GM18907 (cell line): ENCODE results near the gene UBE2S.
A peak's percentile ranks its signal among the peaks of the same experiment; 100 is the strongest.
"Not testable (repeated sequence)": the region's sequence is repeated elsewhere in the genome, so short reads cannot be mapped to it uniquely, and the experiment has no call there.

Experiments
- ATAC-seq: cut with Tn5 transposase; IDR thresholded peaks from one replicate; pipeline ENCODE4 v1.9.1; 2021; ENCODE audit warnings: mild to moderate bottlenecking, moderate library complexity; ENCODE audit not compliant: unreplicated experiment

Gene UBE2S

DNA sequence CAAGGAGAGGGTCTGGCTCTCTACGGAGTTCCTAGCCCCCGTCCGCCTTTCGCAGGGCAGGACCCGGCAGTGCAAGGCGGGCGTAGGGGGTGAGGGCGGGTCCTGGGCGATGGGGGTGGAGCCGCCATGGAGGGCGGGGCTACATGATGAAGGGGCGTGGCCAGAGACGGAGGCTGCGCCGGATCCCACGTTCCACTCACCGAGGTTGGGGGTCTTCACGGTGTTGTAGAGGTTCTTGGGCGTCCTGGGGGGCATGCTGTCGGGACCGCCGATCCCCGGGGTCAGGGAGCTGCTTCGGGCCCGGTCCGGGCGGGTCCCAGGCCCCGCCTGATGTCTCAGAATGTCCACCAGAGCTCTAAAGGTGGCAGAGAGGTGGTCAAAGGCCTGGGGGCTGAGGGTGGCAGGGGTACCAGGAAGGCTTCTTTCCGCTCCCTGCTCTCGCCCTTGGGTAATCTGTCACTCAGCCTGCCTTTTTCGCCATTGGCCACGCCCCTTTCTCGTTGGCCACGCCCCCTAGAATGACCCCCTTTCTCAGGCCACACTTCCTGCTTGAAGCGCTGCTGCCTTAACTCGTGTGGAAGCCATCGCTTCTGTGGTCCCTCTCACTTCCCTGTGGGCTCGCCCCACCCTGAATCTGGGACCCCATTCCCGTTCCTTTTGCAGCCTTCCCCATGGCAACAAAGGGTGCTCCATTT, 33.0 kb upstream of the UBE2S start:
- ATAC-seq = no peak

DNA sequence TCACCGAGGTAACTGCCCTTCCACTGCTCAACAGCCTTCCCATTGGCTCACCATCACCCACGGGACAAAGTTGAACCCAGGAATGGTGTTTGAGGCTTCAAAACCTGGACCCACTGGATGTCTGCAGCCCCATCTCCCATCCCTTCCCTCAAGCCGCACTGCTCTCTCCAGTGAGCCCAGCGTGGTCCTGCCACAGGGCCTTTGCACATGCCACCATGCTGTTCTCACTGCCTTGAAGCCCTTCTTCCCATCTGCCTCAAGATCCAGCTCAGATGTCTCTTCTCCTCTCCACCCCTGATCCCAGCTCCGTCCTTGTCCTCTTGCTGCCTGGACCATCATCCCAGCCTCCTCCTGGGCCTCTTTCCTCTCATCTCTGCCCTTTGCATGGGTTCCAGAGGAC, 31.5 kb upstream of the UBE2S start:
- no peak for ATAC-seq

DNA sequence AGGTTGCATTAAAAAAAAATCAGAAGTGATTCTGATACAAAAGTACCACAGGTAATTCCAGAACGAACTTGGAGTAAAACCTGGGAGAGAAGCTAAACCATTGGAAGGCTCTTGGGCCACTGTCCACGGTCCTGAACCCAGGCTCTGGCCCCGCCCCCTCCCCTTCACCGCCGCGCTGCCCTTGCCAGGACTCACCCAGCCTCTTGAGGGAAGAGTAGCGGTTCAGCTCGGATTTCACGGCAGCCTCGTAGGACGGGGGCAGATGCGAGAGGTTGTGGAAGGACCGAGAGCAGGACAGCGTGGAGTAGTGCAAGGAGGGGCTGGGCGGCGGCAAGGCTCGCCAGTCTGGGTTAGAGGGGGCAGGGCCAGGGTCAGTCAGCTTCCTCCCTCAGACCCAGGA, 29.8 kb upstream of the UBE2S start:
- no peak for ATAC-seq

DNA sequence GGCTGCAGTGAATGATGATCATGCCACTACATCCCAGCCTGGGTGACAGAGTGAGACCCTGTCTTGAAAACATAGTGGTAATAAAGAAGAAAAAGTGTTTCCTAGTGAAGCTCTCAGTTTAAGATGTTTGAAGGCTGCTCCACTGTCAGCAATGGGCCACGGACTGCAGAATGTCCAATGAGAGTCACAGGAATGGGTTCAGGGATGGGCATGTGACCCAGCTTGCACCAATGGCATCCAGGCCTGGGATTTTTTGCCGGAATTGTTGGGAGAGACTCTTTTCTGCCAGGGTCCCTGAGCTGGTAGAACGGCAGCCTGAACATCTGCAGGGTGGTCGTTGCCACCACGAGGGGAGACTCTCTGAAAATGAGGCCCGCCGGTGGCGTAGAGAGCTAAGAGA, 29.3 kb upstream of the UBE2S start:
- no peak for ATAC-seq

DNA sequence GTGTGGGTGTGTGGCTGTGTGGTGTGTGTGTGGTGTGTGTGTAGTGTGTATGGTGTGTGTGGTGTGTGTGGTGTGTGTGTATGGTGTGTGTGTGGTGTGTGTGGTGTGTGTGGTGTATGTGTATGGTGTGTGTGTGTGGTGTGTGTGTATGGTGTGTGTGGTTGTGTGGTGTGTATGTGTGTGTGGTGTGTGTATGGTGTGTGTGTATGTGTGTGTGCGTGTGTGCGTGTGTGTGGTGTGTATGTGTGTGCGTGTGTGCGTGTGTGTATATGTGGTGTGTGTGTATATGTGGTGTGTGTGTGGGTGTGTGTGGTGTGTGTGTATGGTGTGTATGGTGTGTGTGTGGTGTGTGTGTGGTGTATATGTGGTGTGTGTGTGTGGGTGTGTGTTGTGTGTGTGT, 27.4 kb upstream of the UBE2S start:
- ATAC-seq = no peak

DNA sequence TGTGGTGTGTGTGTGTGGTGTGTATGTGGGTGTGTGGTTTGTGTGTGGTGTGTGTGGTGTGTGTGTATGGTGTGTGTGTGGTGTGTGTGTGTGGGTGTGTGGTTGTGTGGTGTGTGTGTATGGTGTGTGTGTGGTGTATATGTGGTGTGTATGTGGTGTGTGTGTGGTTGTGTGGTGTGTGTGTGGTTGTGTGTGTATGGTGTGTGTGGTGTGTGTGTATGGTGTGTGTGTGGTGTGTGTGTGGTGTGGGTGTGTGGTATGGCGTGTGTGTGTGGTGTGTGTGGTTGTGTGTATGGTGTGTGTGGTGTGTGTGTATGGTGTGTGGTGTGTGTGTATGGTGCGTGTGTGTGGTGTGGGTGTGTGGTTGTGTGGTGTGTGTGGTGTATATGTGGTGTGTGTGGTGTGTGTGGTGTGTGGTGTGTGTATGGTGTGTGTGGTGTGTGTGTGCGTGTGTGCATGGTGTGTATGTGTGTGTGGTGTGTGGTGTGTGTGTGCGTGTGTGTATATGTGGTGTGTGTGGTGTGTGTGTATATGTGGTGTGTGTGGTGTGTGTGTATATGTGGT, 26.9 kb upstream of the UBE2S start:
- no peak for ATAC-seq

DNA sequence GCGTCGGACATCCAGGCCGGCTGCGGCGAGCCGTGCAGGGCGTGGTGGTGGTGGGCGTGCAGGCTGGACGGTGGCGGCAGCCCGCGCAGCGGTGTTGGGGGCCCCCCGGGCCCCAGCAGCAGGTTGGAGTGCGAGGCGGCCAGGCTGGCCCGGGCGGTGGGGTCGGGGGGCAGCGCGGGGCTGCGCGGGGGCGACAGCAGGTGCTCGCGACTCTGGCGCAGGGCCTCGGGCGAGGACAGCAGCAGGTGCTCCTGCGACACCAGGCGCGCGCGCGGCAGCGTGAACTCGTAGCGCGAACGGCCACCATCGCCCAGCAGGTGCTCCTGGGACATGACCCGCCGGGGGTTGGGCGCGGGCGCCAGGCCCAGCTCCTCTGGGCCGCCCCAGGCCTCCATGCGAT, 25.7 kb upstream of the UBE2S start:
- ATAC-seq = no peak

DNA sequence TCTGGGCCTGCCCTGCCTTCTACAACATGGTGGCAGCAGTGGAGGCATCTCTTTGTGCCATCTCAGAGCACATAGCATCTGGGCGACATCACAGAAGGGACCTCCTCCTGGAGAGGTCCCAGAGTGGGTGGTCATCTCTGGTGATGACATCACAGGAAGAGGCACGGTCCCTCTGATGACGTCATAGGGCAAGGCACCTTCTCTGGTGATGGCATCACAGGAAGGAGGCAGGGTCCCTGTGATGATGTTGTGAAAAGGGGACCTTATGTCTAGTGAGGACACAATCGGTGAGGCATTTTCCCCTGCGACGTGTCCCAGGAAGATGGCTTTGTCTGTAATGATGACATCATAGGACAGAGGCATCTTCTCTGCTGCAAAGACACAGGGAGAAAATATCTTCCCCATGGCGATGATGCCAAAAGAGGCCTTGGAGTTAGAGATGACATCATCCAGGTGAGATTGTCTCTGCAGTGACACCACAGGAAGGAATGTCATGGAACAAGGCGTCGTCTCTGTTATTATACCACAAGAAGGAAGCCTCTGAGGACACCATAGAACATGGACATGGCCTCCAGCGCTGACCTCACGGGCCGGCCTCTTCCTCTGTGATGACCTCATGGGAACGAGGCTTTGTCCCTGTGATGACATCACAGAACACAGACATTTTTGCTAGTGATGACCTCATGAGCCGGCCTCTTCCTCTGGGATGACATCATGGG, 24.8 kb upstream of the UBE2S start:
- ATAC-seq = no peak

DNA sequence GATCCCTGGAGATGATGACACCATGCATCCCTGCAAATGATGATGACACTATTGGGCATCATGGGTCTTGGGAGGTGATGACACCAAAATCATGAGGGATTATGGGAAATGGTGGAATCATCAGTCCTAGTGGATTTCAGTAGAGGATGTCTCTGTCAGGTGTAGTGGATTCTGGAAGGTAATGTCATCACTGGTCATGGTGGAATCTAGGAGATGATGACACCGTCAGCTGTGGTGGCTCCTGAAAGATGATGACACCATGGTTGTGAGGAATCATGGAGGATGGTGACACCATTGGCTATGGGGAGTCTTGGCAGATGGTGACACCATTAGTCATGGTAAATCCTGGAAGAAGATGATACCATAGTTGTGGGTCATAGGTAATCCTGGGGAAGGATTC, 23.6 kb upstream of the UBE2S start:
- ATAC-seq = no peak

DNA sequence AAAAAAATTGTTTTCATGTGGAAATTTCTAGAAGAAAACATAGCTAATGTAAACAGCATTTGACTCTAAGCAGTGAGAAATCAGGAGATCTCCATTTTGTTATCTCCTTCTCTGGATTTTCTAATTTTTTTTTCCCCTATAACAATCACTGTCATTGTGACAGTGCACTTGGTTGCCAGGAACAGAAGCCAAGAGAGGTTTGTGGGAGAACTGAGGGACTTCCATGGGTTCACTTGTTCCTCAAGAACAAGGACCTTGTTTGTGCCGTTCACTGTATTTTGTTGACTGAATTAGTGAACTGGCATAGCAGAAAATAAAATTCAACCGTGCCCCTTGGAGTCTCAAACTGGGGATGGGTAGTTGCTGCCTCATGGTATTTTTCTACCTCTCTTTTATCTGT, 18.5 kb upstream of the UBE2S start:
- ATAC-seq = no peak

DNA sequence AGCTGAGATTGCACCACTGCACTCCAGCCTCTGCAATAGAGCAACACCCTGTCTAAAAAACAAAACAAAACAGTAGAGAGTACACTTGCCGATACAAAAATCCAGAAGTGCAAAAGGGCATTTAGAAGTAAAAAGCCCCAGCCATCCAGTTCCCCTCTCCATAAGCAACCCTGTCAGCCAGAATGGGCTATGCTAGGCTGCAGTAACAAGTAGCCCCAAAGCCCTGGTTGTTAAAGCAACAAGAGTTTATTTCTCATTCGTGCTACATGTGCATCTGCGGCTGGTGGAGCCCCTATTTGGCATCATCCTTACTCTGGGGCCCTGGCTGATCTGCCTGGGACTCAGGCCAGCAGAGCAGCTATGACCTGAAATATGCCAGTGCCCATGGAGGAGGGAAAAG, 16.9 kb upstream of the UBE2S start:
- no peak for ATAC-seq

DNA sequence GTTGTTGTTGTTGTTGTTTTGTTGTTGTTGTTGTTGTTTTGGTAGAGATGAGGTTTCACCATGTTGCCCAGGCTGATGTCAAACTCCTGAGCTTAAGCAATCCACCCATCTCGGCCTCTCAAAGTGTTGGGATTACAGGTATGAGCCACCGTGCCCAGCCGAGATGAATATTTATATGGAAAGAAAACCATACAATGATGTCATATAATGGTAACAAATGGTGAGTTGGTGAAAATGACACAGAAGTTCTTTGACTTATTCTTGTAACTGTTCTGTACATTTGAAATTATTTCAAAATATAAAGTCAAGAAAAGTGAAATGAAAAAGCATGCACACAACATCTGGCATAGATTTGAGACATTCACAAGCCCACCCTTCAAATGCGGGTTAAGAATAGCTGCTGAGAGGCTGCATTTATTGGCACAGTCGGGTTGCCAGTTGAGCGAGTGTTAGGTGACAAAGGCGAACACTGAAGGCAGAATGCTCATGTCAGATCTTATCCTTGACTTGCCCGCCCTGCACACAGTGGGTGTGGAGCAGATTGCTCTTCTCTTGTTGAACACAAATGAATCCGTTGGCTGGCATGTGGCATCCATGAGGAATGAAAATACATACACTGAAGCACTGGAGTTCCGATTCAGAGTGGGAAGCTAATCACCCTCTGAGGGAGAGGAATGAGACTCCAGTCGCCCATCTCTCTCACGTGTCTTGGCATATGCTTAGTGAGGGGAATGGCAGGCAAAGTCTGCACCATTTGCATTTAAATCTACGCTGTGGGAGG, 15.8 kb upstream of the UBE2S start:
- ATAC-seq = no peak

DNA sequence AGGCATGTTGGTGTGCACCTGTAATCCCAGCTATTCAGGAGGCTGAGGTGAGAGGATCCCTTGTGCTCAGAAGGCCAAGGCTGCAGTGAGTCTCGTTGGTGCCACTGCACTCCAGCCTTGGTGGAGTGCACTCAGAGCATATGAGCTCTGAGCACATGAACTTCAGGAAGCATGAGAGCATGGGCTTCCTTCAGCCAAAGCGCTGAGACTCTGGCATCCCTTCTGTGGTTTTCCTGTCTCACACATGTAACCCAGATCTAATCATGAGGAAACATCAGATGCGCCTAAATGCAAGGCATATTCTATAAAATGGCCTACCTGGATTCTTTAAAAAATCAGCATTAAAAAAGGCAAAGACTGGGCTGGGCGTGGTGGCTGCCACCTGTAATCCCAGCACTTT, 13.7 kb upstream of the UBE2S start:
- ATAC-seq = not testable (repeated sequence)

DNA sequence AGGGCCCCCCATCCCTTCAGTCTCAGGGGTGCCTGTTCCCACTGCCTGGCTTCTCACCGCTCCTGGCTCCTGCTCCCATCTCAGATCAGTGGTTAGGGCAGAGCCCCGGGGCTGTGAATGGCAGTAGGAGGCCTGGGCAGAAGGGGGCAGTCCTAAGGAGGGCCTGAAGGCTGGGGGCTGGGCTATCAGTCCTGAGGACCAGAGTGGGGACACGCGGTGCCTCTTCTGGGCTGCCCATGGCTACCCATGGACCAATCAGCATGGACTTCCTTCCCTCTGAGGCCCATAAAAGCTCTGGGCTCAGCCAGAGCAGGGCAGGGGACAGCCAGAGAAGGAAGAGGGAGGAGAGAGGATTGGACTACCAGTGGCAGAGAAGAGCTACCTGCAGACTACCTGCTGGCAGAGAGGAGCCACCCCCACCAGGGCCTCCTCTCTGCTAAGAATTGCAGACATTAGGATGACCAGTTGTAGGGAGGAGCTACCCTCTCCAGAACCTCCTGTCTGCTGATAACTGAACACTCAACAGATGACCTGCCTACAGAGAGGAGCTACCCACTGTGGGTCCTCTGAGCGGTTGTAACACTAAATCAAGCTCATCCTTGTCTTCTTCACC, 12.1 kb upstream of the UBE2S start:
- no peak for ATAC-seq

DNA sequence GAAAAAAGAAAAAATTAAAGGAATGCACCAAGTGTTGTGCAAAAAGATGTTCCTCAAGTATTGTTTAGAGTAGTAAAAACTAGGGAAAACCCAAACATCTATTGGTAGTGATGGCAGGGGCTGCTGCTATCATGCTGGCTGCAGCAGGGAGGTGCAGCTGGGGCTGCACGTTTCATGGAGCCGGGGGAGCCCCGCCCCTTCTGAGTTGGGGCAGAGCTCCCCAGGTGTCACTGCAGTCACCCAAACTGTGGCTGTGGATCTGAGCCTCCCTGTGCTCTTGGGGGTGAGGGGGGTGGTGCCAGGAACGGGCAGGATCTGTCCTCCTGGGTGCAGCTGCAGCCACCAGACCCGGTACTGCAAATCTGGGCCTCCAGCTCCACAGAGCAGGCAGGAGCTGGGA, 11.5 kb upstream of the UBE2S start:
- no peak for ATAC-seq

DNA sequence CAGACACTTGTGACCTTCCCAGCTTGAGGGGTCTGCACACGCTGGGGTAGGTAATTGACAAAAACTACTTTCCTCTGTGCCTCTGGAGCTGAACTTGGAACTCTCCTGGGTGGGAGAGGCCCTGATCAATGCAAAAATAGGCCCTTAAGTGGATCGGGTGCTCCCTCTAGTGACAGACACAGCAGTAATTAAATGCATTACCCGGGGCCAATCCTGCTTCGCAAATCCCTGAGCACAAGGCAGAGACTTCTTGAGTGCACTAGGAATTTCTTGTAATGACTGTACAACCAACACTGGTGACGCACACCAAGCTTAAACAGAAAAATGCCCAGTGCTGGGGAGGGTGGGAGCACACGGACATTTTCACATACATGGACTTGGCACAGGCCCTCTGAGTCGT, 10.6 kb upstream of the UBE2S start:
- no peak for ATAC-seq

DNA sequence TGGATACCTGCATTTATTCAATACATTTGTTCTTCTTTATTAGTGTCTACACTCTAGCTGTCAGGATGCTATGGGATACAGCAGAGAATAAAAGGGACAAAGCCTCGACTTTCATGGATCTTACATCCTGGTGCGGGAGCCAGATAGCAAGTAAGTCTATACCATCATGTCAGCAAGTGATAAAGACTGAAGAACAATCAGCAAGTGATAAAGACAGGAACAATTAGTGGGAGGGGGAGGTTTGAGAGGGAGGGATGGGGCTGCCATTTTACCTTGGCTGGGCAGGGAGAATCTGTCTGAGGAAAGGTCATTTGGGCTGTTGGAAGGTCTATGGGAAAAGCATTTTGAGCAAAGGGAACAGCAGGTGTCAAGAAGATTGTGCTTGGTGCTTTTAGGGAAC, 2.6 kb upstream of the UBE2S start:
- no peak for ATAC-seq

DNA sequence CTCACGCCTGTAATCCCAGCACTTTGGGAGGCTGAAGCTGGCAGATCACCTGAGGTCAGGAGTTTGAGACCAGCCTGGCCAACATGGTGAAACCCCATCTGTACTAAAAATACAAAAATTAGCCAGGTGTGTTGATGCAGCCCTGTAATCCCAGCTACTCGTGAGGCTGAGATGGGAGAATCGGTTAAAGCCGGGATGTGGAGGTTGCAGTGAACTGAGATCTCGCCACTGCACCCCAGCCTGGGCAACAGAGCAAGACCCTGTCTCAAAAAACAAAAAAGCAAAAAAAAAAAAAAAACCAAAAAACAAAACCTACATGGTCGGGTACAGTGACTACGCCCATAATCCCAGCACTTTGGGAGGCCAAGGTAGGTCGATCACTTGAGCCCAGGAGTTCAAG, 1.6 kb upstream of the UBE2S start:
- not testable (repeated sequence) for ATAC-seq

DNA sequence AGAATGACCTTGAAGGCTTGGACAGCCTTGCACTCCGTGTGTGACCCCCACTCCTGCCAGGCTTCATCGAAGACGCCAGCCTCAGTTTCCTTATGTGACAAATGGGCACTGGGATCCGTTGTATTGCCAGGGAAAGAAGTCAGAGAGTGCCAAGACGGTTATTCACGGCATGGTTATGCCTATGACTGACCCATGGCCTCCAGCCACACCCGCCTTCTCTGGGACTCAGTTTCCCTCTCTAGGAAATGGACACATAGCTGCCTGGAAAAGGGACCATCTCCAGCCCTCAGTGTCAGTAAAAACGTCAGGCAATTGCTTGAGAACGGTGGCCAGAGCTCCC, 915 bp upstream of the UBE2S start:
- ATAC-seq = no peak

DNA sequence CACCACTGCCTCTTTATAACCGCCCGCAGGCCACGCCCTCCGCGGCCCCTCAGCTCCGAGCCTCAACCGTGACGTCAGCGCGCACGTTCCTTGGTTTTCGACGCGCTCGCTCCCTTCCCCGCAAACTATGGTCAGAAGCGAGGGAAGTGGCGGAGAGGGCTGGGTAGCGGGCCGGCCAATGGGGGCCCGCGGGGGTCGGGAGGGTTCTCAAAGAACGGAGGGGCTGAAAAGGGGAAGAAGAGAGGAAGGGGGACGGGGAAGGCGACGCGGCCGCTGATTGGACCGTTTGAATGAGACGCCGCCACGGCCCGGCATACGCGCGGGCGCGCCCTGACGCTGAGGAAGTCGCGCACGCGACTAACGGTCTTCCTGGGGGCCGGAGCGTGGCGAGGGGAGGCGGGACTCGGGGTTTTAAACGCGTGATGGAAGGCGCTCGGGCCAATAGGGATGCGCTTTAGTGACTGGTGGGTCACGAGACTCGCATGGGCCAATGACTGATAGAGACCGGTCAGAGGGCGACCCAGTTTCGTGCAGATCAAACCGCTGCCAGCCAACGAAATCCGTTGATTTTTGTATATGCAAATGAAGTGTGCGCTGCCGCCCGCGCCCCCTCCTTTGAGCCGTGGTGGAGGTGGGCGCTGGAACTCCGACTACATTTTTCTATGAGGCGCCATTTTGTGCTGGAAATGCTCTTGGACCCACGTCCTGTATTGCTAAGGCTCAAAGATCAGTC, 378 bp upstream of the UBE2S start:
- ATAC-seq = peak; percentile 86
